GM12865 (cell line): ENCODE measurements around the gene RPP25.

Source experiments
- DNase-seq: peaks from one replicate; pipeline ENCODE4 v3.0.0; 2010; ENCODE audit warnings: low read depth
- H3K4me3 ChIP-seq: 2 replicates; pipeline ENCODE4 v1.5.1; 2011; ENCODE audit warnings: mild to moderate bottlenecking, low read depth, low read length, control low read depth
- TF ChIP-seq, protein P1 (sequence below): IDR thresholded peaks from 2 replicates; pipeline ENCODE4 v1.5.1; 2011; ENCODE audit warnings: low read length, control low read depth, low read depth, inconsistent platforms; ENCODE audit not compliant: insufficient read depth; ENCODE audit errors: missing control alignments

RPP25 gene

GRCh38 chr15:74964794-74965193 lies 8.2 kb upstream of the RPP25 start:
- DNase-seq, result no peak
- TF ChIP-seq, protein P1, sequence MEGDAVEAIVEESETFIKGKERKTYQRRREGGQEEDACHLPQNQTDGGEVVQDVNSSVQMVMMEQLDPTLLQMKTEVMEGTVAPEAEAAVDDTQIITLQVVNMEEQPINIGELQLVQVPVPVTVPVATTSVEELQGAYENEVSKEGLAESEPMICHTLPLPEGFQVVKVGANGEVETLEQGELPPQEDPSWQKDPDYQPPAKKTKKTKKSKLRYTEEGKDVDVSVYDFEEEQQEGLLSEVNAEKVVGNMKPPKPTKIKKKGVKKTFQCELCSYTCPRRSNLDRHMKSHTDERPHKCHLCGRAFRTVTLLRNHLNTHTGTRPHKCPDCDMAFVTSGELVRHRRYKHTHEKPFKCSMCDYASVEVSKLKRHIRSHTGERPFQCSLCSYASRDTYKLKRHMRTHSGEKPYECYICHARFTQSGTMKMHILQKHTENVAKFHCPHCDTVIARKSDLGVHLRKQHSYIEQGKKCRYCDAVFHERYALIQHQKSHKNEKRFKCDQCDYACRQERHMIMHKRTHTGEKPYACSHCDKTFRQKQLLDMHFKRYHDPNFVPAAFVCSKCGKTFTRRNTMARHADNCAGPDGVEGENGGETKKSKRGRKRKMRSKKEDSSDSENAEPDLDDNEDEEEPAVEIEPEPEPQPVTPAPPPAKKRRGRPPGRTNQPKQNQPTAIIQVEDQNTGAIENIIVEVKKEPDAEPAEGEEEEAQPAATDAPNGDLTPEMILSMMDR, result no peak
- no peak overlapping the region for H3K4me3 ChIP-seq

DNA sequence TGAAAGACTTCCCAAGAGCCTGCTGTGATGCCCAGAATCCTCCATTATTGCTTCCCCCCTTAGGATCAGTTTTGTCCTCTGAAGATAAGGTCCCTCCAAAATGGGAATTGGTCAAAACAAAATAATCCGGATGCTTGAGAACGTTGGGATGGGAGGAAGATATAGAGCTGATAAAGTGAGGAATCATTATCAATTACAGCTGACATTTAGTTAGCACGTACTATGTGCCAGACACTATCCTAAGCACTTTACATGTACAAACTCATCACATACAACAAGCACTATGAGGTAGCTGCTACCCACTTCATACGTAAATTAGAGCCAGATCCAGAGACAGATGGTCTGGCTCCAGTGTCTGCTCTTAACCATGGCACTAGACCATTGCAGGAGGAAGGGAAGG lies 6.6 kb upstream of the RPP25 start:
- no peak for DNase-seq
- TF ChIP-seq, protein P1, result no peak
- H3K4me3 ChIP-seq, result no peak overlapping the region

- DNase-seq, result no peak
- TF ChIP-seq, protein P1, result no peak
- H3K4me3 ChIP-seq, result no peak overlapping the region
Observed at GRCh38 chr15:74962671-74963070, 6.1 kb upstream of the RPP25 start.

DNA sequence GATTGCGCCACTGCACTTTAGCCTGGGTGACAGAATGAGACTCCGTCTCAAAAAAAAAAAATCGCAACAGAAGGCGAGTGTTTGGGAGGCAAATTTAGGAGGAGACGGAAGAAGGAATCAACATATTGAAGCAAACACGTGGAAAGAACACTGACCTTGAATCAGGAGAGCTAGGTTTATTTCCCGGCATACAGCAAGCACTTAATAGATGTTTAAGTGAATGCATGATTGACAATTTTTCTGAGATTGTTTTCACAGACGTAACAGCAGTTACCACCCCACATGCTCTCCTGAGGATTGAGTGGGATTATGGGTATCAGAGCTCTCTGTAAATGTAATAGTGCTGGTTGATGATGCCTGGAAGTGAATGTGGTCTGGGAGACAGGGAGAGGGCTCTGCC lies 5.6 kb upstream of the RPP25 start:
- DNase-seq, result no peak
- TF ChIP-seq, protein P1, result no peak
- H3K4me3 ChIP-seq, result no peak overlapping the region

DNA sequence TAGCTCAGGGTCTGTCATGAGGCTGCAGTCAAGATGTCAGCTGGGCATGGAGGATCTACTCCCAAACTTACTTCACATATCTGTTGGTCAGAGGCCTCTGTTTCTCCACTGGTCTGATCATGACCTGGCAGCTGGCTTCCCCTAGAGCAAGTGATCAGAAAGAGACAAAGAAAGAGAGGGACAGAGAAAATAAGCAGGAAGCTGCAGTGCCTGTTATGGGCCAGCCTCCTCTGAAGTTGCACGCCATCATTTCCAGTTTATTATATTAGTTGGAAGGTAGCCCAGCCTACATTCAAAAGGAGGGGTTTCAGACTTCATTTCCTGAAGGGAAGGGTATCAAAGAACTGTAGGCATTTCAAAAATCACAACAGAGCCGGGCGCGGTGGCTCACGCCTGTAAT lies 5.0 kb upstream of the RPP25 start:
- no peak overlapping the region for H3K4me3 ChIP-seq
- TF ChIP-seq, protein P1, result no peak
- DNase-seq, result no peak

DNA sequence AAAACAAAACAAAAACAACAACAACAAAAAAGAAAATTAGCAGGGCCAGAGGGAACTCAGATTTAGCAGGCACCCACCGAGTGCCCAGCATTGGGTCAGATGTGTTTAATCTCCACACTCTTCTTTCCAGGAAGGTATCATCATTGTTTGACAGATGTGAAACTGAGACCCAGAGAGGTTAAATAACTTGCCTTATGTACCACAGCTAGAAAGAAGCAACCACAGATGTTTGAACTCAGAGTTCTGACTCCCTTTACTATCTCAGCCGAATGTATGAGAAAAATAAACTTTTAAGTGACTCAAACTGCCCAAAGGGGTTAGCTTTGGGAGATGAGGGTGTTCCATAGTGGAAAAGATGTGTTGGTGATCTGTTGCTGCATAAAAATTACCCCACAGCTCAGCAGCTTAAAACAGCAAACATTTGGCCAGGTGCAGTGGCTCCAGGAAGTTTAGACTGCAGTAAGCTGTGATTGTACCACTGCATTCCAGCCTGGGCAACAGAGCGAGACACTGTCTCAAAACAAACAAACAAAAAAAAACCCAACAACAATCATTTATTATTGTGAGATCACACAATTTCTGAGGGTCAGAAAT lies 4.5 kb upstream of the RPP25 start:
- no peak for DNase-seq
- H3K4me3 ChIP-seq, result no peak overlapping the region
- TF ChIP-seq, protein P1, result no peak

- H3K4me3 ChIP-seq, result no peak overlapping the region
- TF ChIP-seq, protein P1, result no peak
- no peak for DNase-seq
Observed at GRCh38 chr15:74960286-74960685, 3.7 kb upstream of the RPP25 start.
